ENCODE data around the gene SYT8.
"Not testable (repeated sequence)": the region's sequence is repeated elsewhere in the genome, so short reads cannot be mapped to it uniquely, and the experiment has no call there.

The SYT8 gene

GRCh38 chr11:1873813-1874150 lies 39.0 kb downstream of the SYT8 start:
- not testable (repeated sequence) for DNase-seq (ENCODE audit: low read depth in 3 of 3)

- not testable (repeated sequence) for DNase-seq (ENCODE audit: low read depth in 3 of 3)
Measured at GRCh38 chr11:1874441-1875092, 39.8 kb downstream of the SYT8 start.

GRCh38 chr11:1875093-1875850 lies 40.5 kb downstream of the SYT8 start:
- DNase-seq (ENCODE audit: low read depth in 3 of 3): no peak

- DNase-seq (ENCODE audit: low read depth in 3 of 3): not testable (repeated sequence)
Measured at GRCh38 chr11:1875851-1876301, 41.1 kb downstream of the SYT8 start.

- no peak for DNase-seq (ENCODE audit: low read depth in 3 of 3)
Measured at GRCh38 chr11:1876361-1877063, 41.7 kb downstream of the SYT8 start.

GRCh38 chr11:1877211-1878136 lies 42.7 kb downstream of the SYT8 start:
- DNase-seq (ENCODE audit: low read depth in 3 of 3): no peak

GRCh38 chr11:1878137-1879031 lies 43.6 kb downstream of the SYT8 start:
- no peak for DNase-seq (ENCODE audit: low read depth in 3 of 3)

GRCh38 chr11:1879342-1879940 lies 44.7 kb downstream of the SYT8 start:
- no peak for DNase-seq (ENCODE audit: low read depth in 3 of 3)

GRCh38 chr11:1879941-1880720 lies 45.3 kb downstream of the SYT8 start:
- DNase-seq (ENCODE audit: low read depth in 3 of 3): no peak

GRCh38 chr11:1880746-1881441 lies 46.1 kb downstream of the SYT8 start:
- no peak for DNase-seq (ENCODE audit: low read depth in 3 of 3)

GRCh38 chr11:1881442-1882264 lies 46.9 kb downstream of the SYT8 start:
- DNase-seq (ENCODE audit: low read depth in 3 of 3): no peak

GRCh38 chr11:1882265-1883238 lies 47.8 kb downstream of the SYT8 start:
- peak; percentile 47 to 78 (median 73) for DNase-seq (ENCODE audit: low read depth in 3 of 3)

- DNase-seq (ENCODE audit: low read depth in 3 of 3): no peak
Measured at GRCh38 chr11:1883346-1884302, 48.8 kb downstream of the SYT8 start.

- DNase-seq (ENCODE audit: low read depth in 3 of 3): no peak
Measured at GRCh38 chr11:1884303-1884700, 49.5 kb downstream of the SYT8 start.

- not testable (repeated sequence) for DNase-seq (ENCODE audit: low read depth in 3 of 3)
Measured at GRCh38 chr11:1886551-1886950, 51.8 kb downstream of the SYT8 start.

Measured in stimulated activated CD4-positive, alpha-beta T cell treated with anti-CD3 and anti-CD28 coated beads, TNF-alpha, amount 100 ng/mL, for 24 hours (primary cell).